HEK293T (cell line): ENCODE measurements around the gene CACNA1G.

ENCODE experiments used
- CTCF ChIA-PET: fragments of 350-600 bp; formaldehyde crosslinking; extraction: SDS; loops from one replicate; lab custom pipeline; 2021; ENCODE audit warnings: antibody characterized with exemption, inconsistent platforms; lab: Yijun Ruan, JAX
- POLR2A ChIA-PET: fragments of 350-600 bp; formaldehyde crosslinking; extraction: SDS; loops from one replicate; lab custom pipeline; 2020; ENCODE audit warnings: antibody characterized with exemption, inconsistent platforms; lab: Yijun Ruan, JAX
- DNase-seq: peaks from one replicate; pipeline ENCODE4 v3.0.0; 2012; ENCODE audit warnings: mixed read lengths; ENCODE audit errors: extremely low spot score
- ARNT ChIP-seq: fragments of 450-650 bp; IDR thresholded peaks from 2 replicates; pipeline ENCODE4 v1.6.1; 2017; ENCODE audit warnings: mild to moderate bottlenecking
- BHLHE40 ChIP-seq: fragments of 450-650 bp; IDR thresholded peaks from 2 replicates; pipeline ENCODE4 v1.6.1; 2016; ENCODE audit warnings: mild to moderate bottlenecking, moderate library complexity, borderline replicate concordance
- CTBP1 ChIP-seq: fragments of 450-650 bp; IDR thresholded peaks from 2 replicates; pipeline ENCODE4 v1.6.1; 2016; ENCODE audit warnings: borderline replicate concordance
- ELF4 ChIP-seq: fragments of 450-650 bp; IDR thresholded peaks from 2 replicates; pipeline ENCODE4 v1.6.1; 2017; ENCODE audit warnings: antibody characterized with exemption
- FOXA1 ChIP-seq: fragments of 450-650 bp; IDR thresholded peaks from 2 replicates; pipeline ENCODE4 v1.6.1; 2016; ENCODE audit warnings: mild to moderate bottlenecking
- FOXK2 ChIP-seq: fragments of 450-650 bp; IDR thresholded peaks from 2 replicates; pipeline ENCODE4 v1.6.1; 2016; ENCODE audit warnings: mild to moderate bottlenecking
- FOXM1 ChIP-seq: fragments of 450-650 bp; IDR thresholded peaks from 2 replicates; pipeline ENCODE4 v1.6.1; 2017; ENCODE audit warnings: mild to moderate bottlenecking, borderline replicate concordance
- HDGF ChIP-seq: fragments of 450-650 bp; IDR thresholded peaks from 2 replicates; pipeline ENCODE4 v1.6.1; 2017; ENCODE audit warnings: antibody characterized with exemption, borderline replicate concordance
- L3MBTL2 ChIP-seq: fragments of 450-650 bp; conservative IDR thresholded peaks from 2 replicates; pipeline ENCODE4 v1.6.1; 2016; ENCODE audit warnings: mild to moderate bottlenecking
- LEF1 ChIP-seq: fragments of 450-650 bp; IDR thresholded peaks from 2 replicates; pipeline ENCODE4 v1.6.1; 2017; ENCODE audit warnings: mild to moderate bottlenecking, borderline replicate concordance
- NFRKB ChIP-seq: fragments of 450-650 bp; IDR thresholded peaks from 2 replicates; pipeline ENCODE4 v1.6.1; 2016; ENCODE audit warnings: mild to moderate bottlenecking, moderate library complexity
- SP1 ChIP-seq: fragments of 450-650 bp; IDR thresholded peaks from 2 replicates; pipeline ENCODE4 v1.6.1; 2017
- SUZ12 ChIP-seq: fragments of 450-650 bp; IDR thresholded peaks from 2 replicates; pipeline ENCODE4 v1.6.1; 2016; ENCODE audit warnings: mild to moderate bottlenecking
- TARDBP ChIP-seq: fragments of 450-650 bp; IDR thresholded peaks from 2 replicates; pipeline ENCODE4 v1.6.1; 2016
- ZNF384 ChIP-seq: fragments of 450-650 bp; IDR thresholded peaks from 2 replicates; pipeline ENCODE4 v1.6.1; 2016
- TF ChIP-seq, protein P1 (sequence below): fragments of 450-650 bp; IDR thresholded peaks from 2 replicates; pipeline ENCODE4 v1.6.1; 2016

CACNA1G gene

DNA sequence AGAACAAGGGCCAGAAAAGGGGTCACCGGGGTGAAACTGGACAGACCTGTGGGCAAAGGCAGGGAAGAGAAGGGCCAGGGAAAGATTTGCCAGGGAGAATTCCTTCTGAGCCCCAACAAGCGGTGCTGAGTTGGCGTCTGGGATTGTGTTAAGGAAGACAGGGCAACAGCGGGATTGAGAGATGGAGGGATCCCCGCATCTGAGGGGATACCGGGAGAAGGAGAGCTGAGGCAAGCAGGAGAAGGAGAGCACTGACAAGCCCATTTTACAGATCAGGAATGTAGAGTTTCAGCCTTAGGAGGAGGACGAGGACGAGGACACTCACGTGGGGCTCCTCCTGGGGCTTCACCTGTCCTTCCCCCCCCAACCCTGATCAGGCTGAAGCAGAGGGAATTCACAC is 73.2 kb downstream of the CACNA1G start:
- CTCF ChIA-PET = no interaction called here
- POLR2A ChIA-PET = interaction anchor here (1.5 kb wide), 1 partner anchor 73 kb away, joined by 4 read pairs; no protein-coding TSS in a partner anchor
- TF ChIP-seq, protein P1, sequence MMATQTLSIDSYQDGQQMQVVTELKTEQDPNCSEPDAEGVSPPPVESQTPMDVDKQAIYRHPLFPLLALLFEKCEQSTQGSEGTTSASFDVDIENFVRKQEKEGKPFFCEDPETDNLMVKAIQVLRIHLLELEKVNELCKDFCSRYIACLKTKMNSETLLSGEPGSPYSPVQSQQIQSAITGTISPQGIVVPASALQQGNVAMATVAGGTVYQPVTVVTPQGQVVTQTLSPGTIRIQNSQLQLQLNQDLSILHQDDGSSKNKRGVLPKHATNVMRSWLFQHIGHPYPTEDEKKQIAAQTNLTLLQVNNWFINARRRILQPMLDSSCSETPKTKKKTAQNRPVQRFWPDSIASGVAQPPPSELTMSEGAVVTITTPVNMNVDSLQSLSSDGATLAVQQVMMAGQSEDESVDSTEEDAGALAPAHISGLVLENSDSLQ = no peak
- no peak for TF ChIP-seq FOXM1
- TF ChIP-seq LEF1 = no peak
- TF ChIP-seq SP1 = no peak
- no peak for TF ChIP-seq NFRKB
- no peak for TF ChIP-seq FOXA1
- DNase-seq = no peak

DNA sequence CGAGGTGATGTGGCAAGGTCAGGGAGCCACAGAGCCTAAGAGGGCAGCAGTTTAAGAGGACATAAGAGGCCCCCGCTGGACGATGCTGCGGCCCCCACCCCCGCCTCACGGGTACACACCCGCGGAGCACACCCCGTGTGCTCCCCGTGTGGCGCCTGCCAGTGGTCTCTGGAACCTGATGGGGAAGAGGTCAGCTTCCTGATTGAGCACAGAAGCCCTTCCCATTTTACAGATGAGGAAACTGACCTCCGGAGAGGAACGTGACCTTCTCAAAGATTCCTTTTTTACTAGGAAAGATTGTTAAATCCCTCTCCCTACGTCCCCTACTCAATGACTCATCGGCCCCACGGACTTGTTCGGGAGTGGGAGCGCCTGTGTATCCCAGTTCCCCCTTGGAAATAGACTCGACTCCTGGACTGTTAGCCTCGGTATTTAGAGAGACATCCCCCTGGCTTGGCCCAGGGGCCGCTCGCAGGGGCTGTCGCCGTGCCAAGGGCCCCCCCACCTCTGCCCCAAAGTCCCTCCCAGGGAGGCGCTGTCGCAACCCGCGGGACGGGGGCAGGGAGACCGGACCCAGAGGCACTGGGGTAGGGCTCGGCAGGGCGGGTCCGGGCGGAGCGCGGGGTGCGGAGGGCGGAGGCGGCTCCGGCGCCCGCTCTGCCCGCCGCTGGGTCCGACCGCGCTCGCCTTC is 73.9 kb downstream of the CACNA1G start, which contains the start of gene ABCC3:
TSS of gene ABCC3 (plus strand) at position 658 of the 691 bp plus-strand sequence. CDS start 56 bp downstream, outside the sequence.
- ChIA-PET CTCF (no interaction called here), POLR2A (no interaction called here)
- TF ChIP-seq CTBP1 (no peak), SP1 (no peak)
- DNase-seq = no peak

DNA sequence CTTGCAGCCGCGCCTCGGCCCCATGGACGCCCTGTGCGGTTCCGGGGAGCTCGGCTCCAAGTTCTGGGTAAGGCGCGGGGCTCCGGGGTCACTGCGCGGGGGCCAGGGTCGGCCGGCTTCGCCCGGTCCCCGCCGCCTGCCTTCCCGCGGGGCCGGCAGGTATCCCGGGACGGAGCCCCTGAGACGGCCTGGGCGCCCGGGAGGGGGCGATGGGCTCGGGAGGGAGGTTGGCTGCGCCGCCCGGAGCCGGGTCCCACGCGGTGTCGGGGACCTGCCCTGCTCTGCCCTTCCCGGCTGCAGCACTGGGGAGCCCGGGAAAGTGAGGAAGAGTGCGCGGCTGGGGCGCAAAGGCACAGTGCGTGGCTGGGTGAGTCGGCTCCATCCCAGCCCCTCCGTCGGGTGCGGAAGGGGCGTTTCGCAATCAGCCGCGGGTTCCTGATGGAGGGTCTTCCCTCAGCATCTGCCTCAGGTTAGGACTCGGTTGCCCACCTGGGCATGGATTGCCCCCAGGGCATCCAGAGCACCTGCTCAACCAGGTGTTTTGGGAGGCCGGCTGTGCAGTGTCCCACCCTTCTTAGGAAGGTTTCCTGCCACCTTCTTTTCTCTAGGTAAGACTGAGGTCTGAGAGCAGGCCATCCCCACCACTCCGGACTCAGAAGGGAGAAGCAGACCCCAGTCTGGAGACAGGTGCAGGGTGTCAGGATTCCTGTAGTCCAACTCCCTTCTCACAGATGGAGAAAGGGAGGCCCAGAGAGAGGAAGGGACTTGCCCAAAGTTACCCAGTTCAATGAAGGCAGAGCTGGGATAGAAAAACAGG is 74.6 kb downstream of the CACNA1G start:
- no peak for DNase-seq
- no peak for TF ChIP-seq ELF4
- no peak for TF ChIP-seq NFRKB
- TF ChIP-seq TARDBP = no peak
- TF ChIP-seq SUZ12 = no peak
- POLR2A ChIA-PET = no interaction called here
- CTCF ChIA-PET = no interaction called here

DNA sequence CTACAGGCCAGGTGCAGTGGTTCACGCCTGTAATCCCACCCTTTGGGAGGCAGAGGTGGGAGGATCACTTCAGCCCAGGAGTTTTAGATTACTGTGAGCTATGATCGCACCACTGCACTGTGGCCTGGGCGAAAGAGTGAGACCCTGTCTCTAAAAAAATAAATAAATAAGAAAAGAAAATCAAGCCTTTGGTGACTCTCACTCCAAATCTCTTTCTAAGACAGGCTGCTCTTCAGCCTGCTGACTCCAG is 75.1 kb downstream of the CACNA1G start:
- POLR2A ChIA-PET = no interaction called here
- TF ChIP-seq NFRKB = no peak
- no peak for DNase-seq
- CTCF ChIA-PET = interaction anchor here (1.3 kb wide), 1 partner anchor 85 kb away, joined by 6 read pairs; no protein-coding TSS in a partner anchor

DNA sequence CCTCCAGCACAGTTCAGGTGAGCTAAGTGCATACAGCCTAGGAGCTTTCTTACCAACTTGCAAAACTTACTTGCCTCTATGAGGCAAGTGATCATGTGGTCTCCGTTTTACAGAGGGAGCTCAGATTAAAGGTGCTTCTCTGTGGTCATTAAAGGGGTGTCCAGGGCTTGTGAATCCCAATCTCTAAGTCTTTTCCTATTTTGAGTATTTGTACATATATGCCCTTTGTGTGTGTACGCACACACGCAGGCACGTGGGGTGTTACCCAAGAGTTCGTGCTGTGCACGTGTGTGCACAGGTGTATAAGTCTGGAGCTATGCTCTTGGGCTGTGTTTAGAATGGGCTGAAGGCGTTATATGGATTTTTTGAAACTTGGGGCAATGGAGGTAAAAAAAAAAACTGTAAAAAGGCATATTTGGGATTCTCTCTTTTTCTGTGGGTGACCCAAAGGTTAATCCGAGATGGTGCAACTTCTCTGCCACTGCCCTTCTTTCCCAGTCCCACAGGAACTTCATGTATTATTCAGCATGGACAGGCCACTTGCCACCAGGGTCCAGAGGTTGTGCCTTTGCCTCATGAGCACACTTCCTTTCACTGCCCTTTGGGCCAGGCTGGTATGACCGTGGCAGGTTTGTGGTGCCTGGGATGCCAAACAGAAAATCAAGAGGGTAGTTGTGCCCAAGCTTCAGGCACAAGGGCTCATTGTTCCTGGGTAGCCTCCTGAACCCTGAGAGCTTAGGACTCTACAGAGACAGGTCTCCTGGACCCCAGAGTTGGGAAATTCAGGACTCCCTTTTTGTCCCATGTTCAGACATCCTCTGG is 75.7 kb downstream of the CACNA1G start:
- no peak for DNase-seq
- TF ChIP-seq LEF1 (no peak), FOXK2 (no peak), HDGF (no peak), SP1 (no peak), TARDBP (no peak), ZNF384 (no peak), L3MBTL2 (no peak), CTBP1 (no peak), FOXM1 (no peak), NFRKB (no peak), BHLHE40 (no peak), FOXA1 (no peak), ARNT (no peak), SUZ12 (no peak), ELF4 (no peak)
- TF ChIP-seq, protein P1 = no peak
- POLR2A ChIA-PET = interaction anchor here (1.6 kb wide), 1 partner anchor 10 kb away, joined by 5 read pairs; no protein-coding TSS in a partner anchor
- CTCF ChIA-PET = interaction anchor here (0.7 to 1.3 kb wide), 3 partner anchors 10 to 353 kb away, joined by 3 to 6 read pairs (median 5); no protein-coding TSS in a partner anchor

DNA sequence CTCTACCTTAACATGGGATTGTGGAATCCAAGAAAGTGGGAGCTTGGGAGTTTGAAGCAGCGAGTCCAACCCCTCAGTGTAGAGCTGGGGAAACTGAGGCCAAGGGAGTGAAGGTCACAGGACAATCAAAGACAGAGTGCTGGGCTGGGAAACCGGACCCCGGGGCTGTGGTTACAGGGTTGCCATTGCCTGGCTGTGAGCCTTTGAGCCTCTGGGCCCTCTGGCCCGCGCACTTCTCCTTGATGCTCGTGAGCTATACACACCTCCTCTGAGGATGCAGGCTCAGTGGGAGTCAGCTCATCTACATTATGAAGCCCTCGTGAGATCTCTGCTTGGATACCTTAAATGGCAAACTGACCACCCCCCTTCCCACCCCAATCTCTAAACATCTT is 76.3 kb downstream of the CACNA1G start:
- ChIA-PET POLR2A (interaction anchor here (1.6 kb wide), 1 partner anchor 11 kb away, joined by 5 read pairs; no protein-coding TSS in a partner anchor), CTCF (interaction anchor here (0.7 to 1.3 kb wide), 3 partner anchors 11 to 354 kb away, joined by 3 to 6 read pairs (median 5); no protein-coding TSS in a partner anchor)
- TF ChIP-seq CTBP1 (no peak), L3MBTL2 (no peak), SUZ12 (no peak), TARDBP (no peak), NFRKB (no peak), FOXM1 (no peak), FOXK2 (no peak), ZNF384 (no peak), FOXA1 (no peak), BHLHE40 (no peak), LEF1 (no peak), SP1 (no peak), ARNT (no peak), HDGF (no peak), ELF4 (no peak)
- TF ChIP-seq, protein P1 = no peak
- no peak for DNase-seq
